OCI-LY1 (cell line): Measurements from ENCODE around the gene UGT1A9.

Experiments
- H2AFZ ChIP-seq: fragments of 200-600 bp; sonication (generic), shearing (Covaris generic); 2 replicates; pipeline ENCODE4 v1.6.0; 2014; ENCODE audit warnings: antibody characterized with exemption, mild to moderate bottlenecking, low read length
- H3F3A ChIP-seq: fragments of 200-600 bp; sonication (generic), shearing (Covaris generic); 2 replicates; pipeline ENCODE4 v1.6.0; 2014; ENCODE audit warnings: mild to moderate bottlenecking, antibody characterized with exemption, low read length, moderate library complexity; ENCODE audit not compliant: insufficient read depth
- H3K27ac ChIP-seq: fragments of 200-600 bp; sonication (generic); 2 replicates; pipeline ENCODE4 v1.5.1; 2014; ENCODE audit warnings: low read length, mixed run types, mild to moderate bottlenecking, low read depth; ENCODE audit not compliant: poor library complexity, severe bottlenecking
- H3K27me3 ChIP-seq: fragments of 200-600 bp; sonication (generic); 2 replicates; pipeline ENCODE4 v1.6.0; 2014; ENCODE audit warnings: antibody characterized with exemption, mild to moderate bottlenecking, low read length, moderate library complexity; ENCODE audit not compliant: insufficient read depth
- H3K36me3 ChIP-seq: fragments of 200-600 bp; sonication (generic); 2 replicates; pipeline ENCODE4 v1.6.1; 2014; ENCODE audit warnings: mild to moderate bottlenecking, antibody characterized with exemption, low read length, moderate library complexity, mixed read lengths; ENCODE audit not compliant: insufficient read depth
- H3K4me1 ChIP-seq: fragments of 200-600 bp; sonication (generic); 2 replicates; pipeline ENCODE4 v1.5.1; 2014; ENCODE audit warnings: mild to moderate bottlenecking, low read length, moderate library complexity; ENCODE audit not compliant: insufficient read depth, severe bottlenecking
- H3K4me2 ChIP-seq: fragments of 200-600 bp; sonication (generic), shearing (Covaris generic); 2 replicates; pipeline ENCODE4 v1.6.1; 2014; ENCODE audit warnings: low read length
- H3K4me3 ChIP-seq: fragments of 200-600 bp; sonication (generic); 2 replicates; pipeline ENCODE4 v1.5.1; 2014; ENCODE audit warnings: low read length, low read depth, mild to moderate bottlenecking, mixed read lengths; ENCODE audit not compliant: poor library complexity, severe bottlenecking
- H3K79me2 ChIP-seq: fragments of 200-600 bp; shearing (Covaris generic); 2 replicates; pipeline ENCODE4 v1.6.1; 2016; ENCODE audit warnings: mixed run types, low read length, mixed read lengths; ENCODE audit not compliant: insufficient read depth
- H3K9ac ChIP-seq: fragments of 200-600 bp; sonication (generic), shearing (Covaris generic); 2 replicates; pipeline ENCODE4 v1.6.1; 2014; ENCODE audit warnings: mild to moderate bottlenecking, low read length, mixed read lengths
- H3K9me2 ChIP-seq: fragments of 200-600 bp; sonication (generic), shearing (Covaris generic); 2 replicates; pipeline ENCODE4 v1.6.1; 2014; ENCODE audit warnings: low read depth, mild to moderate bottlenecking, low read length, mixed read lengths
- H3K9me3 ChIP-seq: fragments of 200-600 bp; shearing (Covaris generic); 2 replicates; pipeline ENCODE4 v1.6.1; 2014; ENCODE audit warnings: low read length, mixed read lengths
- H4K20me1 ChIP-seq: fragments of 200-600 bp; sonication (generic), shearing (Covaris generic); 2 replicates; pipeline ENCODE4 v1.6.0; 2016; ENCODE audit warnings: mild to moderate bottlenecking, low read length; ENCODE audit not compliant: insufficient read depth
- EZH2 ChIP-seq: fragments of 200-600 bp; sonication (generic), shearing (Covaris generic); IDR thresholded peaks from 2 replicates; pipeline ENCODE4 v1.8.0; 2017; ENCODE audit warnings: borderline replicate concordance, mixed run types, mild to moderate bottlenecking, antibody characterized with exemption, low read length, moderate library complexity, mixed read lengths
- TF ChIP-seq, protein P1 (sequence below): fragments of 200-600 bp; sonication (generic), shearing (Covaris generic); IDR thresholded peaks from 2 replicates; pipeline ENCODE4 v1.5.1; 2017; ENCODE audit warnings: mild to moderate bottlenecking, antibody characterized with exemption, low read length, moderate library complexity, mixed read lengths

Gene UGT1A9

DNA sequence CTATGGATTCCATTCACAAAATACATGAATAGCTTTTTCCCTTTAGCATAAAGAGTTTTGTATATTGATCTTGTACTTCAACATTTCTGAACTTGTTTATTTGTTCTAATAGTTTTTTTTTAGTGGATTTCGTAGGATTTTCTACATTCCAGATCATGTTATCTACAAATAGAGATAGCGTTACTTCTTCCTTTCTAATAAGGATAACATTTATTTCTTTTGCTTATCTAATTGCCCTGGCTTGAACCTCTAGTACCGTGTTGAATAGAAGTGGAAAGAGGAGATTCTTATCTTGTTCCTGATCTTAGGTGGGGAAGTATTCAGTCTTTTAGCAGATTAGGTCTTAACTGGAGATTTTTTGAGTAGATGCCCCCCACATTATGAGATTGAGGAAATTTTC, 30.5 kb downstream of the UGT1A9 start:
- Histone ChIP-seq H3K4me2 (no peak overlapping the region), H3K79me2 (no peaks in the 10 kb centered on the region), H4K20me1 (no peaks in the 10 kb centered on the region), H3K9me3 (no peaks in the 10 kb centered on the region), H3K27ac (no peak overlapping the region), H3K4me1 (no peaks in the 10 kb centered on the region), H2AFZ (no peak overlapping the region), H3K9me2 (no peaks in the 10 kb centered on the region; the same call in 1 of the 2 replicates), H3K9ac (no peak overlapping the region), H3K27me3 (no peaks in the 10 kb centered on the region; the same call in 1 of the 2 replicates), H3K4me3 (no peak overlapping the region), H3K36me3 (no peaks in the 10 kb centered on the region; the same call in 1 of the 2 replicates), H3F3A (no peaks in the 10 kb centered on the region)
- no peak for TF ChIP-seq EZH2
- TF ChIP-seq, protein P1, sequence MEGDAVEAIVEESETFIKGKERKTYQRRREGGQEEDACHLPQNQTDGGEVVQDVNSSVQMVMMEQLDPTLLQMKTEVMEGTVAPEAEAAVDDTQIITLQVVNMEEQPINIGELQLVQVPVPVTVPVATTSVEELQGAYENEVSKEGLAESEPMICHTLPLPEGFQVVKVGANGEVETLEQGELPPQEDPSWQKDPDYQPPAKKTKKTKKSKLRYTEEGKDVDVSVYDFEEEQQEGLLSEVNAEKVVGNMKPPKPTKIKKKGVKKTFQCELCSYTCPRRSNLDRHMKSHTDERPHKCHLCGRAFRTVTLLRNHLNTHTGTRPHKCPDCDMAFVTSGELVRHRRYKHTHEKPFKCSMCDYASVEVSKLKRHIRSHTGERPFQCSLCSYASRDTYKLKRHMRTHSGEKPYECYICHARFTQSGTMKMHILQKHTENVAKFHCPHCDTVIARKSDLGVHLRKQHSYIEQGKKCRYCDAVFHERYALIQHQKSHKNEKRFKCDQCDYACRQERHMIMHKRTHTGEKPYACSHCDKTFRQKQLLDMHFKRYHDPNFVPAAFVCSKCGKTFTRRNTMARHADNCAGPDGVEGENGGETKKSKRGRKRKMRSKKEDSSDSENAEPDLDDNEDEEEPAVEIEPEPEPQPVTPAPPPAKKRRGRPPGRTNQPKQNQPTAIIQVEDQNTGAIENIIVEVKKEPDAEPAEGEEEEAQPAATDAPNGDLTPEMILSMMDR = no peak

DNA sequence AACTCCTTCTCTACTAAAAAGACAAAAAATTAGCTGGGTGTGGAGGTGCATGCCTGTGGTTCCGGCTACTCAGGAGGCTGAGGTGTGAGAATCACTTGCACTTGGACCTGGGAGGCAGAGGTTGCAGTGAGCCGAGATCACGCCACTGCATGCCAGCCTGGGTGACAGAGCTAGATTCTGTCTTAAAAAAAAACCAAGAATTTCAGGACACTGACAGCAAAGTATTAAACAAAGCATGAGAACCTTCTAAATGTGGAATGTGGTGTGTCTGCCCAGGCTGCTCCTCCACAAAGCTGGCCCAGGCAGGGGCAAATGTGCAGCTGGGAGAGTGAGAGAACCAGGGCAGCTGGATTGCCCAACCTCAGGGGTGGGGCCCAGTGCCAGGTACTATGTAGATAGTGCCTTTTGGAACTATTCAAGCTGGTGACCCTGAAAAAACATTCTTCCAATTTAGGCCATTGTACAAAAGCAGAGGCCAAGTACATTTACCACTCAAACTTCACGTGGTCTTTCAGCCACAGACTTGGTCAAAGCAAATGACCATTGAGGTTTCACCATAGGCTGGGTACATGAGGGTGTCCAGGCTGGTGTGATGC, 34.3 kb downstream of the UGT1A9 start:
- no peaks in the 10 kb centered on the region for H4K20me1 ChIP-seq
- TF ChIP-seq, protein P1 = no peak
- no peak for TF ChIP-seq EZH2
- H2AFZ ChIP-seq = no peak overlapping the region
- no peaks in the 10 kb centered on the region for H3K9me2 ChIP-seq
- H3K9me3 ChIP-seq = no peaks in the 10 kb centered on the region
- H3K4me3 ChIP-seq = no peak overlapping the region
- no peak overlapping the region for H3K4me2 ChIP-seq
- no peaks in the 10 kb centered on the region for H3F3A ChIP-seq
- H3K27me3 ChIP-seq = no peaks in the 10 kb centered on the region
- no peak overlapping the region for H3K27ac ChIP-seq
- no peak overlapping the region for H3K9ac ChIP-seq
- H3K36me3 ChIP-seq = no peaks in the 10 kb centered on the region; the same call in 1 of the 2 replicates
- no peaks in the 10 kb centered on the region for H3K79me2 ChIP-seq
- no peaks in the 10 kb centered on the region for H3K4me1 ChIP-seq

DNA sequence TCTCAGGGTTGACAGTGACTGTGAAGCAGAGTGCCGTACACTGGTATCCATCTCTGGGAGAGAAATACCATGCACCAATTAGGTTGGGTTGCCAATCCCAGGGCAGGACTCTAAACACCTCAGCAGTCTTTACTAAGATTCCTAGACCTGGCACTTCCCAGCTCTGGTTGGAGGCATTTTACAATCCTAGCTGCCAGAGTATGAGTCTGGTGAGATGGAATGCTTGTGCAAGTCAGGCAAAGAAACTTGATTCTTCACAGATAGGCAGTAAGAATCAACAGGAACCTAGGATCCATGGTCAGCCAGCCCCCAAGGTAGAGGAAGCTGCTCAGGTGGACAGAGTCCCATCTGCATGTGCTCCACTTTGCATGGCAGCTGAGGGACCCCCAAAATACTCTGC, 35.0 kb downstream of the UGT1A9 start:
- Histone ChIP-seq H3K4me2 (no peak overlapping the region), H3K9me2 (no peaks in the 10 kb centered on the region), H3K4me1 (no peaks in the 10 kb centered on the region), H3K9ac (no peak overlapping the region), H3K4me3 (no peak overlapping the region), H2AFZ (no peak overlapping the region), H3K36me3 (no peaks in the 10 kb centered on the region; the same call in 1 of the 2 replicates), H3K27ac (no peak overlapping the region), H3K9me3 (no peaks in the 10 kb centered on the region), H3F3A (no peaks in the 10 kb centered on the region), H3K79me2 (no peaks in the 10 kb centered on the region), H3K27me3 (no peaks in the 10 kb centered on the region), H4K20me1 (no peaks in the 10 kb centered on the region)
- TF ChIP-seq EZH2 = no peak
- TF ChIP-seq, protein P1 = no peak
